CD14-positive monocyte (primary cell): ENCODE data around the gene TADA1. TPM values are rescaled to one million over a fixed set of nuclear protein-coding genes. Genes with fewer than 3 reads are reported as not detected.

ENCODE experiments used
- DNase-seq, 3 donors: peaks; one replicate each; pipeline ENCODE4 v3.0.0-alpha.2; 2011 to 2022
- H2AFZ ChIP-seq: 2 replicates; pipeline ENCODE4 v1.6.0; 2012; ENCODE audit warnings: mild to moderate bottlenecking, low read depth, low read length, inconsistent platforms; ENCODE audit not compliant: insufficient read depth, poor library complexity, severe bottlenecking
- H3K27ac ChIP-seq, 2 donors: 1 replicate in 1 of 2; 2 replicates in 1 of 2; pipeline ENCODE4 v1.5.1; 2012 to 2013; ENCODE audit warnings: low read length in 2 of 2, control low read depth in 1 of 2, inconsistent platforms in 1 of 2, low read depth in 1 of 2, mild to moderate bottlenecking in 1 of 2
- H3K27me3 ChIP-seq, 2 donors: one replicate each; pipeline versions ENCODE4 v1.6.0 to v1.6.1; 2011 to 2013; ENCODE audit warnings: low read length in 2 of 2; ENCODE audit not compliant: control insufficient read depth in 2 of 2, insufficient read depth in 2 of 2
- H3K36me3 ChIP-seq, 2 donors: replicated peaks in 1 of 2; 1 replicate in 1 of 2; 2 replicates in 1 of 2; pipeline versions ENCODE4 v1.5.1 to v1.6.1; 2012 to 2013; ENCODE audit warnings: low read length in 2 of 2, control low read depth in 1 of 2, inconsistent platforms in 1 of 2, mild to moderate bottlenecking in 1 of 2; ENCODE audit not compliant: insufficient read depth in 2 of 2, control insufficient read depth in 1 of 2
- H3K4me1 ChIP-seq, 2 donors: 1 replicate in 1 of 2; 2 replicates in 1 of 2; pipeline versions ENCODE4 v1.5.1 to v1.6.1; 2012 to 2013; ENCODE audit warnings: low read length in 2 of 2, control low read depth in 1 of 2, inconsistent platforms in 1 of 2, mild to moderate bottlenecking in 1 of 2, moderate library complexity in 1 of 2; ENCODE audit not compliant: insufficient read depth in 2 of 2, control insufficient read depth in 1 of 2
- H3K4me2 ChIP-seq: replicated peaks from 2 replicates; pipeline ENCODE3; 2012; ENCODE audit warnings: low read length, moderate library complexity, mild to moderate bottlenecking; ENCODE audit not compliant: poor library complexity, severe bottlenecking; ENCODE audit errors: extremely low read depth
- H3K4me3 ChIP-seq, 3 experiments: fragments of 200-600 bp in 1 of 3; sonication (generic) in 1 of 3; replicated peaks in 1 of 3; 1 replicate in 2 of 3; 2 replicates in 1 of 3; pipeline ENCODE4 v1.5.1; 2011 to 2013; ENCODE audit warnings: low read length in 3 of 3, mild to moderate bottlenecking in 3 of 3, control low read depth in 2 of 3, low read depth in 2 of 3, inconsistent platforms in 1 of 3, moderate library complexity in 1 of 3
- H3K79me2 ChIP-seq: 2 replicates; pipeline ENCODE4 v1.6.0; 2012; ENCODE audit warnings: mild to moderate bottlenecking, control low read depth, inconsistent platforms, low read length, moderate library complexity; ENCODE audit not compliant: insufficient read depth
- H3K9ac ChIP-seq: 2 replicates; pipeline ENCODE4 v1.6.0; 2017; ENCODE audit warnings: low read length, mild to moderate bottlenecking; ENCODE audit not compliant: insufficient read depth, poor library complexity, severe bottlenecking
- H3K9me3 ChIP-seq, 2 donors: replicated peaks in 1 of 2; 1 replicate in 1 of 2; 2 replicates in 1 of 2; pipeline versions ENCODE4 v1.5.1 to v1.6.1; 2012 to 2013; ENCODE audit warnings: low read length in 2 of 2, control low read depth in 1 of 2; ENCODE audit not compliant: control insufficient read depth in 1 of 2, insufficient read depth in 1 of 2
- H4K20me1 ChIP-seq: 2 replicates; pipeline ENCODE4 v1.6.0; 2012; ENCODE audit warnings: mild to moderate bottlenecking, low read length, control low read depth, moderate library complexity; ENCODE audit not compliant: insufficient read depth
- H3K27ac Mint-ChIP-seq, 7 donors: one replicate each; pipeline ENCODE4 v1.8.0; 2020; ENCODE audit warnings: mild to moderate bottlenecking in 7 of 7, mixed read lengths in 7 of 7, moderate library complexity in 6 of 7, inconsistent platforms in 2 of 7
- H3K27me3 Mint-ChIP-seq, 3 donors: one replicate each; pipeline ENCODE4 v1.8.0; 2021 to 2022; ENCODE audit warnings: low read depth in 3 of 3, mild to moderate bottlenecking in 3 of 3, mixed read lengths in 3 of 3, moderate library complexity in 3 of 3, inconsistent platforms in 1 of 3
- H3K36me3 Mint-ChIP-seq, 2 donors: one replicate each; pipeline ENCODE4 v1.8.0; 2020; ENCODE audit warnings: mixed read lengths in 2 of 2, inconsistent platforms in 1 of 2, mild to moderate bottlenecking in 1 of 2
- H3K4me1 Mint-ChIP-seq: one replicate; pipeline ENCODE4 v1.8.0; 2020; ENCODE audit warnings: mild to moderate bottlenecking, mixed read lengths
- H3K4me3 Mint-ChIP-seq, 2 donors: one replicate each; pipeline ENCODE4 v1.8.0; 2020; ENCODE audit warnings: mild to moderate bottlenecking in 2 of 2, mixed read lengths in 2 of 2, moderate library complexity in 1 of 2
- H3K9me3 Mint-ChIP-seq, 7 donors: one replicate each; pipeline ENCODE4 v1.8.0; 2020 to 2022; ENCODE audit warnings: mixed read lengths in 7 of 7, mild to moderate bottlenecking in 6 of 7, moderate library complexity in 6 of 7, inconsistent platforms in 2 of 7
- WGBS: methylation state at CpG from one replicate; pipeline ENCODE4 v1.1.5; 2013; ENCODE audit warnings: missing lambda C conversion rate; ENCODE audit not compliant: insufficient coverage; 5-methylcytosine and 5-hydroxymethylcytosine counted together
- intact Hi-C, 2 donors: fragments of 100-400 bp; cut with micrococcal nuclease; formaldehyde crosslinking; loops; one replicate each; pipeline versions ENCODE4 v1.15.0 to v1.15.1; 2023
- polyA plus RNA-seq, 3 donors: library from polyadenylated mRNA; depleted of rRNA in 1 of 3; unstranded in 2 of 3; stranded (reverse) in 1 of 3; fragments of 300-500 nt in 2 of 3; fragments of >200 nt in 1 of 3; fragmentation: Illumina TruSeq in 2 of 3; gene quantifications; 1 replicate in 2 of 3; 2 replicates in 1 of 3; pipeline ENCODE4 v1.2.3, GENCODE V29; 2012 to 2021
- TF ChIP-seq, protein P1 (sequence below): fragments of 200-600 bp; IDR thresholded peaks from one replicate; pipeline ENCODE4 v1.8.0; 2022; ENCODE audit warnings: antibody characterized with exemption, mild to moderate bottlenecking

The TADA1 gene
- polyA plus RNA-seq, 3 donors = 6.4 to 8.0 (median 7.9) TPM

DNA sequence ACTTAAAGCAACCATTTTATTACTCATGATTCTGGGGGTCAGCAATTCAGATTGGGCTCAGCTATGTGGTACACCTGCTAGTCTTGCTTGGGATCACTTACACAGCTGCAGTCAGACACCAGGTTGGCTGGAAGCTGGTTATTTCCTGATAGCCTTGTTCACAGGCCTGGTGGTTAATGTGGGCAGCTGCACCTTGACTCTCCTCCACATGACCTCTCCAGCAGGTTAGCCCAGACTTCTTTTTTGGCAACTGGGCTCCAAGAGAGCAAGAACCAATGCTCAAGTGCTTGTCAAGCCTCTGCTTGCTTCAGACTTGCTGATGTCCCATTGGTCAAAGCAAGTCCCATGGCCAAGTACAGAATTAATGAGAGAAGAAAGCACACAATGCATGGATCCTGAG lies 48.6 kb downstream of the TADA1 start:
- Histone ChIP-seq H3K9ac (no peak overlapping the region), H3K27ac (no peak overlapping the region), H4K20me1 (no peaks in the 10 kb centered on the region), H3K27me3 (peaks cover 0 to 2% of the 10 kb centered on the region in 2 donors), H3K4me1 (no peaks in the 10 kb centered on the region), H3K79me2 (no peaks in the 10 kb centered on the region), H2AFZ (no peak overlapping the region), H3K4me3 (no peak overlapping the region), H3K4me2 (no peak overlapping the region), H3K36me3 (no peaks in the 10 kb centered on the region), H3K9me3 (peaks cover 19 to 30% of the 10 kb centered on the region in 2 donors)
- H3K4me3 Mint-ChIP-seq = no peak overlapping the region
- H3K36me3 Mint-ChIP-seq = no peaks in the 10 kb centered on the region
- H3K4me1 Mint-ChIP-seq = no peaks in the 10 kb centered on the region
- no peak overlapping the region for H3K27ac Mint-ChIP-seq
- TF ChIP-seq, protein P1, sequence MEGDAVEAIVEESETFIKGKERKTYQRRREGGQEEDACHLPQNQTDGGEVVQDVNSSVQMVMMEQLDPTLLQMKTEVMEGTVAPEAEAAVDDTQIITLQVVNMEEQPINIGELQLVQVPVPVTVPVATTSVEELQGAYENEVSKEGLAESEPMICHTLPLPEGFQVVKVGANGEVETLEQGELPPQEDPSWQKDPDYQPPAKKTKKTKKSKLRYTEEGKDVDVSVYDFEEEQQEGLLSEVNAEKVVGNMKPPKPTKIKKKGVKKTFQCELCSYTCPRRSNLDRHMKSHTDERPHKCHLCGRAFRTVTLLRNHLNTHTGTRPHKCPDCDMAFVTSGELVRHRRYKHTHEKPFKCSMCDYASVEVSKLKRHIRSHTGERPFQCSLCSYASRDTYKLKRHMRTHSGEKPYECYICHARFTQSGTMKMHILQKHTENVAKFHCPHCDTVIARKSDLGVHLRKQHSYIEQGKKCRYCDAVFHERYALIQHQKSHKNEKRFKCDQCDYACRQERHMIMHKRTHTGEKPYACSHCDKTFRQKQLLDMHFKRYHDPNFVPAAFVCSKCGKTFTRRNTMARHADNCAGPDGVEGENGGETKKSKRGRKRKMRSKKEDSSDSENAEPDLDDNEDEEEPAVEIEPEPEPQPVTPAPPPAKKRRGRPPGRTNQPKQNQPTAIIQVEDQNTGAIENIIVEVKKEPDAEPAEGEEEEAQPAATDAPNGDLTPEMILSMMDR = no peak
- H3K9me3 Mint-ChIP-seq = peaks cover 10 to 39% (median 32%) of the 10 kb centered on the region in 7 donors
- intact Hi-C loops = no loop called here
- DNase-seq = no peak
- peaks cover 0 to 2% (median 0%) of the 10 kb centered on the region in 3 donors for H3K27me3 Mint-ChIP-seq

GRCh38 chr1:166822385-166822784 lies 53.7 kb downstream of the TADA1 start:
- peaks cover 10 to 25% (median 19%) of the 10 kb centered on the region in 7 donors for H3K9me3 Mint-ChIP-seq
- no peak for DNase-seq
- H3K27ac Mint-ChIP-seq = no peak overlapping the region
- TF ChIP-seq, protein P1 = peak; percentile 30
- no peak overlapping the region for H2AFZ ChIP-seq
- peaks cover 1 to 2% (median 2%) of the 10 kb centered on the region in 3 donors for H3K27me3 Mint-ChIP-seq
- H4K20me1 ChIP-seq = no peaks in the 10 kb centered on the region
- no peak overlapping the region for H3K27ac ChIP-seq
- H3K4me2 ChIP-seq = no peak overlapping the region
- no peak overlapping the region for H3K4me3 ChIP-seq
- H3K36me3 ChIP-seq = no peaks in the 10 kb centered on the region
- no peak overlapping the region for H3K4me3 Mint-ChIP-seq
- H3K9ac ChIP-seq = no peak overlapping the region
- H3K27me3 ChIP-seq = no peaks in the 10 kb centered on the region
- H3K9me3 ChIP-seq = peaks cover 0 to 18% of the 10 kb centered on the region in 2 donors
- no peaks in the 10 kb centered on the region for H3K79me2 ChIP-seq
- no peaks in the 10 kb centered on the region for H3K4me1 ChIP-seq
- no peaks in the 10 kb centered on the region for H3K36me3 Mint-ChIP-seq
- H3K4me1 Mint-ChIP-seq = no peaks in the 10 kb centered on the region
- WGBS = 95% methylated on average over 3 of the region's 7 CpGs
- intact Hi-C loops = no loop called here
